ENCODE data around the gene IL23R. TPM values are rescaled to one million over a fixed set of nuclear protein-coding genes. Genes with fewer than 3 reads are reported as not detected.

The IL23R gene
- total RNA-seq, 1 experiment from 2014 or later: not detected

DNA sequence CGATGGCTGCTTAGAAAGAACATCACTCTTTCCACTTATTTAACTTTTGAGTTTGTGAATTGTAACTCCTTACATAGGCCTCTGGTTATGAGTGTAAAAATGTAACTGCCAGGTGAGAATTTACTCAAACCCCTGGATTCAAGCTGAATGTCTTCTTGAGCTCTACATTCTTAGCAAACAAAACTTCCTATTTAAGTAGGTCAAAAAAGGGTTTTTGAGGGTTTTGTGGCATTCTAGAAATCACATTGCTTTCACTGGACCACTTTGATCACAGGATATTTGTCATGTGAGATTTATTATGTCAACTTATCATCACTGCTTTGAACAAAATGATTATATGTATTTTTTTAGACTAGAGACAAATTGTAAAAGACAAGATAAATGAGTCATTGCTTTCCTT, 5.7 kb downstream of the IL23R start:
- H3K4me1 ChIP-seq (ENCODE audit: control insufficient read depth in 1 of 2, insufficient read depth in 2 of 2, low read length in 2 of 2): no peaks in the 10 kb centered on the region
- TF ChIP-seq POLR2A (IDR thresholded peaks at IDR 0.05; ENCODE audit: borderline replicate concordance, extremely low read depth, insufficient read depth, insufficient read length): no peak
- TF ChIP-seq RAD21 (IDR thresholded peaks at IDR 0.05; ENCODE audit: low read depth): no peak
- no peak for TF ChIP-seq JUND (IDR thresholded peaks at IDR 0.05)
- TF ChIP-seq YY1 (IDR thresholded peaks at IDR 0.05; ENCODE audit: extremely low read depth, insufficient replicate concordance, low read depth, low read length): no peak
- TF ChIP-seq, protein P1, sequence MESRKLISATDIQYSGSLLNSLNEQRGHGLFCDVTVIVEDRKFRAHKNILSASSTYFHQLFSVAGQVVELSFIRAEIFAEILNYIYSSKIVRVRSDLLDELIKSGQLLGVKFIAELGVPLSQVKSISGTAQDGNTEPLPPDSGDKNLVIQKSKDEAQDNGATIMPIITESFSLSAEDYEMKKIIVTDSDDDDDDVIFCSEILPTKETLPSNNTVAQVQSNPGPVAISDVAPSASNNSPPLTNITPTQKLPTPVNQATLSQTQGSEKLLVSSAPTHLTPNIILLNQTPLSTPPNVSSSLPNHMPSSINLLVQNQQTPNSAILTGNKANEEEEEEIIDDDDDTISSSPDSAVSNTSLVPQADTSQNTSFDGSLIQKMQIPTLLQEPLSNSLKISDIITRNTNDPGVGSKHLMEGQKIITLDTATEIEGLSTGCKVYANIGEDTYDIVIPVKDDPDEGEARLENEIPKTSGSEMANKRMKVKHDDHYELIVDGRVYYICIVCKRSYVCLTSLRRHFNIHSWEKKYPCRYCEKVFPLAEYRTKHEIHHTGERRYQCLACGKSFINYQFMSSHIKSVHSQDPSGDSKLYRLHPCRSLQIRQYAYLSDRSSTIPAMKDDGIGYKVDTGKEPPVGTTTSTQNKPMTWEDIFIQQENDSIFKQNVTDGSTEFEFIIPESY (IDR thresholded peaks at IDR 0.05; ENCODE audit: extremely low read depth, insufficient replicate concordance, low read length): no peak
- TF ChIP-seq EGR1 (IDR thresholded peaks at IDR 0.05; ENCODE audit: low read depth): no peak
- TF ChIP-seq ZNF274 (IDR thresholded peaks at IDR 0.05; ENCODE audit: low read depth, low read length): no peak
- TF ChIP-seq POLR2AphosphoS5 (IDR thresholded peaks at IDR 0.05; ENCODE audit: low read depth, low read length): no peak
- no peak for TF ChIP-seq SRF (IDR thresholded peaks at IDR 0.05; ENCODE audit: low read depth)
- no peak for TF ChIP-seq CEBPB (IDR thresholded peaks at IDR 0.05; ENCODE audit: low read depth)
- TF ChIP-seq, protein P2, sequence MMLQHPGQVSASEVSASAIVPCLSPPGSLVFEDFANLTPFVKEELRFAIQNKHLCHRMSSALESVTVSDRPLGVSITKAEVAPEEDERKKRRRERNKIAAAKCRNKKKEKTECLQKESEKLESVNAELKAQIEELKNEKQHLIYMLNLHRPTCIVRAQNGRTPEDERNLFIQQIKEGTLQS (IDR thresholded peaks at IDR 0.05): no peak
- no peak for TF ChIP-seq SIN3A (IDR thresholded peaks at IDR 0.05; ENCODE audit: low read depth)
- no peak for TF ChIP-seq CBX3 (IDR thresholded peaks at IDR 0.05; ENCODE audit: low read depth)
- TF ChIP-seq EZH2 (IDR thresholded peaks at IDR 0.05): no peak
- TF ChIP-seq, protein P3, sequence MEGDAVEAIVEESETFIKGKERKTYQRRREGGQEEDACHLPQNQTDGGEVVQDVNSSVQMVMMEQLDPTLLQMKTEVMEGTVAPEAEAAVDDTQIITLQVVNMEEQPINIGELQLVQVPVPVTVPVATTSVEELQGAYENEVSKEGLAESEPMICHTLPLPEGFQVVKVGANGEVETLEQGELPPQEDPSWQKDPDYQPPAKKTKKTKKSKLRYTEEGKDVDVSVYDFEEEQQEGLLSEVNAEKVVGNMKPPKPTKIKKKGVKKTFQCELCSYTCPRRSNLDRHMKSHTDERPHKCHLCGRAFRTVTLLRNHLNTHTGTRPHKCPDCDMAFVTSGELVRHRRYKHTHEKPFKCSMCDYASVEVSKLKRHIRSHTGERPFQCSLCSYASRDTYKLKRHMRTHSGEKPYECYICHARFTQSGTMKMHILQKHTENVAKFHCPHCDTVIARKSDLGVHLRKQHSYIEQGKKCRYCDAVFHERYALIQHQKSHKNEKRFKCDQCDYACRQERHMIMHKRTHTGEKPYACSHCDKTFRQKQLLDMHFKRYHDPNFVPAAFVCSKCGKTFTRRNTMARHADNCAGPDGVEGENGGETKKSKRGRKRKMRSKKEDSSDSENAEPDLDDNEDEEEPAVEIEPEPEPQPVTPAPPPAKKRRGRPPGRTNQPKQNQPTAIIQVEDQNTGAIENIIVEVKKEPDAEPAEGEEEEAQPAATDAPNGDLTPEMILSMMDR (IDR thresholded peaks at IDR 0.05 in 2 of 3, conservative IDR thresholded peaks at IDR 0.05 in 1 of 3; ENCODE audit: borderline replicate concordance in 1 of 3, insufficient read depth in 1 of 3, low read depth in 2 of 3, low read length in 2 of 3): no peak

More for the DNA sequence above, 5.7 kb downstream of the IL23R start:
- intact Hi-C loops (cut with micrococcal nuclease): no loop called here
- Histone ChIP-seq H3K9me3 (ENCODE audit: control insufficient read depth in 1 of 2, insufficient read depth in 1 of 2, low read depth in 1 of 2, low read length in 2 of 2) (no peaks in the 10 kb centered on the region), H3K4me2 (ENCODE audit: low read length) (no peak overlapping the region), H3K9me2 (ENCODE audit: insufficient read depth) (no peaks in the 10 kb centered on the region), H2AFZ (ENCODE audit: low read depth, low read length, poor library complexity, severe bottlenecking) (no peak overlapping the region), H3K27ac (ENCODE audit: low read depth, low read length) (no peak overlapping the region), H3K79me2 (ENCODE audit: insufficient read depth, low read length) (no peaks in the 10 kb centered on the region), H3K4me3 (replicated peaks in 1 of 2; ENCODE audit: low read depth in 1 of 2, low read length in 2 of 2) (no peak overlapping the region), H3K9ac (ENCODE audit: low read length) (no peak overlapping the region), H4K20me1 (ENCODE audit: insufficient read depth) (no peaks in the 10 kb centered on the region), H3K36me3 (ENCODE audit: control insufficient read depth in 1 of 2, insufficient read depth in 2 of 2, low read length in 2 of 2) (no peaks in the 10 kb centered on the region), H3K27me3 (ENCODE audit: insufficient read depth, low read length) (no peaks in the 10 kb centered on the region)
- no TSS peak for BruUV-seq (replicated peaks)
- no peak for ATAC-seq
- ChIA-PET CTCF (no interaction called here), RAD21 (ENCODE audit: low non-redundant PET in 1 of 2, low total read pairs in 2 of 2, uncharacterized antibody in 2 of 2, unreplicated experiment in 2 of 2) (no interaction called here), POLR2A (no interaction called here)
- DNase-seq (ENCODE audit: low read depth, low spot score): no peak

Measured in HCT116 (cell line).